ENCODE results near the gene MGAT4A.

MGAT4A gene

GRCh38 chr2:98569197-98569793, 161.6 kb downstream of the MGAT4A start:
- DNase-seq: peak; percentile 61

Data from CD4-positive, alpha-beta T cell treated with Interleukin-21 for 1 hour (primary cell).